Fibroblast of lung (primary cell): ENCODE results near the gene TMEM109. TPM values are rescaled to one million over a fixed set of nuclear protein-coding genes. Genes with fewer than 3 reads are reported as not detected.

ENCODE experiments used
- DNase-seq, 2 donors: peaks; one replicate each; pipeline versions ENCODE4 v3.0.0 to v3.0.0-alpha.2; 2010; ENCODE audit warnings: low read depth in 2 of 2
- H2AFZ ChIP-seq: 2 replicates; pipeline ENCODE4 v1.5.1; 2012; ENCODE audit warnings: low read length, control low read depth, inconsistent platforms
- H3K27ac ChIP-seq: 2 replicates; pipeline ENCODE4 v1.5.1; 2011; ENCODE audit warnings: low read length, control low read depth; ENCODE audit not compliant: insufficient read depth
- H3K27me3 ChIP-seq: 2 replicates; pipeline ENCODE4 v1.5.1; 2011; ENCODE audit warnings: mild to moderate bottlenecking, low read length; ENCODE audit not compliant: control insufficient read depth, insufficient read depth
- H3K36me3 ChIP-seq: 2 replicates; pipeline ENCODE4 v1.5.1; 2011; ENCODE audit warnings: low read length; ENCODE audit not compliant: control insufficient read depth, insufficient read depth
- H3K4me1 ChIP-seq: 2 replicates; pipeline ENCODE4 v1.5.1; 2011; ENCODE audit warnings: low read length; ENCODE audit not compliant: control insufficient read depth, insufficient read depth; ENCODE audit errors: extremely low read depth
- H3K4me2 ChIP-seq: 2 replicates; pipeline ENCODE4 v1.5.1; 2011; ENCODE audit warnings: low read length, control low read depth; ENCODE audit not compliant: insufficient read depth; ENCODE audit errors: extremely low read depth
- H3K4me3 ChIP-seq, 4 experiments: fragments of 200-600 bp in 1 of 4; sonication (generic) in 1 of 4; replicated peaks in 1 of 4; 2 replicates each; pipeline ENCODE4 v1.5.1; 2011 to 2016; ENCODE audit warnings: low read length in 4 of 4, low read depth in 3 of 4, mild to moderate bottlenecking in 3 of 4, control low read depth in 2 of 4, inconsistent platforms in 1 of 4, mixed read lengths in 1 of 4; ENCODE audit not compliant: insufficient read depth in 1 of 4; ENCODE audit errors: control extremely low read depth in 1 of 4
- H3K79me2 ChIP-seq: 2 replicates; pipeline ENCODE4 v1.5.1; 2012; ENCODE audit warnings: mild to moderate bottlenecking, low read length, inconsistent platforms; ENCODE audit not compliant: control insufficient read depth, insufficient read depth
- H3K9ac ChIP-seq: 2 replicates; pipeline ENCODE4 v1.5.1; 2011; ENCODE audit warnings: mild to moderate bottlenecking, low read length, control low read depth; ENCODE audit not compliant: insufficient read depth
- H3K9me3 ChIP-seq: 2 replicates; pipeline ENCODE4 v1.5.1; 2012; ENCODE audit warnings: low read depth, low read length; ENCODE audit not compliant: control insufficient read depth, insufficient read depth
- H4K20me1 ChIP-seq: 2 replicates; pipeline ENCODE4 v1.5.1; 2011; ENCODE audit warnings: low read length; ENCODE audit not compliant: control insufficient read depth, insufficient read depth; ENCODE audit errors: extremely low read depth
- CTCF ChIP-seq, 2 donors: IDR thresholded peaks in 1 of 2; conservative IDR thresholded peaks in 1 of 2; 1 replicate in 1 of 2; 2 replicates in 1 of 2; pipeline ENCODE4 v1.5.1; 2011 to 2012; ENCODE audit warnings: low read length in 2 of 2, control low read depth in 1 of 2, inconsistent platforms in 1 of 2, low read depth in 1 of 2, mild to moderate bottlenecking in 1 of 2
- EZH2 ChIP-seq: IDR thresholded peaks from 2 replicates; pipeline ENCODE4 v1.5.1; 2012; ENCODE audit warnings: low read length, control low read depth, mild to moderate bottlenecking; ENCODE audit errors: missing control alignments
- polyA plus RNA-seq, 2 donors: library from polyadenylated mRNA; depleted of rRNA in 1 of 2; stranded (reverse) in 1 of 2; unstranded in 1 of 2; fragments of >200 nt; gene quantifications; 2 replicates each; pipeline ENCODE4 v1.2.1, GENCODE V29; 2011 to 2012; ENCODE audit warnings: missing spikeins in 1 of 2
- total RNA-seq: library from RNA; depleted of rRNA; stranded (reverse); fragments of >200 nt; gene quantifications from 2 replicates; pipeline ENCODE4 v1.2.1, GENCODE V29; 2014

TMEM109 gene
- total and polyA plus RNA-seq, 2 donors (not counting 1 experiment from before 2014, with no cell fraction given) = 21.5 to 34.9 TPM

- Histone ChIP-seq H3K4me1 (peaks cover 2% of the 10 kb centered on the region), H3K9me3 (no peaks in the 10 kb centered on the region), H3K4me3 (no peak overlapping the region), H3K4me2 (no peak overlapping the region), H3K36me3 (no peaks in the 10 kb centered on the region), H4K20me1 (no peaks in the 10 kb centered on the region), H3K27ac (no peak overlapping the region), H3K79me2 (no peaks in the 10 kb centered on the region), H3K27me3 (no peaks in the 10 kb centered on the region), H3K9ac (no peak overlapping the region), H2AFZ (no peak overlapping the region)
- no peak for DNase-seq
- TF ChIP-seq EZH2 (no peak), CTCF (conservative IDR thresholded peaks at IDR 0.05 in 1 of 2, IDR thresholded peaks at IDR 0.05 in 1 of 2; ENCODE audit: low read depth in 1 of 2, low read length in 2 of 2) (no peak)
Observed at GRCh38 chr11:60947700-60948099, 33.7 kb downstream of the TMEM109 start.

GRCh38 chr11:60948250-60948649 lies 34.3 kb downstream of the TMEM109 start:
- Histone ChIP-seq H3K4me2 (no peak overlapping the region), H3K79me2 (no peaks in the 10 kb centered on the region), H4K20me1 (no peaks in the 10 kb centered on the region), H2AFZ (no peak overlapping the region), H3K9me3 (no peaks in the 10 kb centered on the region), H3K9ac (no peak overlapping the region), H3K36me3 (no peaks in the 10 kb centered on the region), H3K27me3 (no peaks in the 10 kb centered on the region), H3K4me3 (no peak overlapping the region), H3K27ac (no peak overlapping the region), H3K4me1 (peaks cover 2% of the 10 kb centered on the region)
- DNase-seq = no peak
- TF ChIP-seq EZH2 (no peak), CTCF (conservative IDR thresholded peaks at IDR 0.05 in 1 of 2, IDR thresholded peaks at IDR 0.05 in 1 of 2; ENCODE audit: low read depth in 1 of 2, low read length in 2 of 2) (no peak)

- Histone ChIP-seq H3K27me3 (no peaks in the 10 kb centered on the region), H3K79me2 (no peaks in the 10 kb centered on the region), H3K9ac (no peak overlapping the region), H3K27ac (no peak overlapping the region), H2AFZ (no peak overlapping the region), H3K9me3 (no peaks in the 10 kb centered on the region), H3K36me3 (no peaks in the 10 kb centered on the region), H4K20me1 (no peaks in the 10 kb centered on the region), H3K4me1 (peaks cover 2% of the 10 kb centered on the region), H3K4me2 (no peak overlapping the region), H3K4me3 (peak overlapping the region in 1 of 4 experiments; percentile 59)
- DNase-seq = no peak
- TF ChIP-seq CTCF (conservative IDR thresholded peaks at IDR 0.05 in 1 of 2, IDR thresholded peaks at IDR 0.05 in 1 of 2; ENCODE audit: low read depth in 1 of 2, low read length in 2 of 2) = no peak
- TF ChIP-seq EZH2 = no peak
Observed at GRCh38 chr11:60950024-60950423, 36.1 kb downstream of the TMEM109 start.
